Adrenal gland (tissue), 5 donors: ENCODE results near the gene FLNA.
"Not testable (repeated sequence)": the region's sequence is repeated elsewhere in the genome, so short reads cannot be mapped to it uniquely, and the experiment has no call there.

Source experiments
- CTCF ChIP-seq, 6 experiments: fragments of 450-650 bp in 4 of 6; fragments of 200-600 bp in 2 of 6; sonication (generic) in 1 of 6; IDR thresholded peaks; 1 replicate in 5 of 6; 2 replicates in 1 of 6; pipeline versions ENCODE4 v1.5.1 to v1.8.0; 2016 to 2021; ENCODE audit warnings: antibody characterized with exemption in 6 of 6, mild to moderate bottlenecking in 2 of 6, moderate library complexity in 1 of 6
- POLR2A ChIP-seq, 2 donors: fragments of 450-650 bp; IDR thresholded peaks; one replicate each; pipeline ENCODE4 v1.6.1; 2017; ENCODE audit warnings: antibody characterized with exemption in 2 of 2, mild to moderate bottlenecking in 2 of 2, moderate library complexity in 1 of 2
- donor health status: DM: no; HTN: no; CAD: no.

- TF ChIP-seq CTCF, POLR2A (IDR thresholded peaks at IDR 0.05): not testable (repeated sequence)
Observed at GRCh38 chrX:154396363-154396762, 21.9 kb upstream of the FLNA start.
